HCT116 (cell line): ENCODE data around the gene MACF1. TPM values are rescaled to one million over a fixed set of nuclear protein-coding genes. Genes with fewer than 3 reads are reported as not detected.

ENCODE experiments used
- ATAC-seq: fragments of 200-7000 bp; cut with Tn5 transposase; 2 replicates; pipeline ENCODE4 v1.9.1; 2020; ENCODE audit warnings: mild to moderate bottlenecking, moderate library complexity
- BruUV-seq: library from RNA; stranded (reverse); fragments of 400-500 nt; replicated peaks from 2 replicates; lab custom pipeline; 2021; lab: Mats Ljungman, UMichigan
- CTCF ChIA-PET: fragments of 300-600 bp; sonication (Branson Sonifier 250); formaldehyde crosslinking; loops from one replicate; lab custom pipeline; 2021; ENCODE audit warnings: antibody characterized with exemption; lab: Charles Lee
- POLR2A ChIA-PET: fragments of 300-600, 350-600 bp; sonication (Branson Sonifier 250); formaldehyde crosslinking; loops from one replicate; lab custom pipeline; 2021; ENCODE audit warnings: antibody characterized with exemption; lab: Charles Lee
- RAD21 ChIA-PET, 2 experiments: fragments of 300-600 bp; sonication (Branson Sonifier 250); formaldehyde crosslinking; loops; one replicate each; lab custom pipeline; 2023; ENCODE audit warnings: low total read pairs in 2 of 2; ENCODE audit not compliant: uncharacterized antibody in 2 of 2, unreplicated experiment in 2 of 2, low non-redundant PET in 1 of 2; lab: Charles Lee
- DNase-seq: peaks from one replicate; pipeline ENCODE4 v3.0.0-alpha.2; 2010; ENCODE audit warnings: low read depth, low spot score
- H2AFZ ChIP-seq: fragments of 200-600 bp; shearing (Covaris generic), sonication (generic); 2 replicates; pipeline ENCODE4 v1.6.1; 2017; ENCODE audit warnings: low read depth, mixed run types, mixed read lengths, antibody characterized with exemption, low read length; ENCODE audit not compliant: poor library complexity, severe bottlenecking
- H3K27ac ChIP-seq: 2 replicates; pipeline ENCODE4 v1.5.1; 2012; ENCODE audit warnings: low read depth, low read length
- H3K27me3 ChIP-seq: fragments of 200-600 bp; sonication (generic); 2 replicates; pipeline ENCODE4 v1.6.1; 2016; ENCODE audit warnings: mixed run types, low read length, mixed read lengths; ENCODE audit not compliant: insufficient read depth
- H3K36me3 ChIP-seq, 2 experiments: fragments of 200-500 bp in 1 of 2; fragments of 200-600 bp in 1 of 2; sonication (Bioruptor generic) in 1 of 2; sonication (generic) in 1 of 2; 2 replicates each; pipeline versions ENCODE4 v1.5.1 to v1.6.1; 2014 to 2016; ENCODE audit warnings: low read length in 2 of 2, inconsistent platforms in 1 of 2, mixed read lengths in 1 of 2, mixed run types in 1 of 2; ENCODE audit not compliant: insufficient read depth in 2 of 2, control insufficient read depth in 1 of 2
- H3K4me1 ChIP-seq, 2 experiments: fragments of 200-600 bp in 1 of 2; sonication (generic) in 1 of 2; 2 replicates each; pipeline versions ENCODE4 v1.5.1 to v1.6.1; 2012 to 2017; ENCODE audit warnings: low read length in 2 of 2, inconsistent platforms in 1 of 2, mild to moderate bottlenecking in 1 of 2, mixed read lengths in 1 of 2, mixed run types in 1 of 2, moderate library complexity in 1 of 2; ENCODE audit not compliant: insufficient read depth in 2 of 2, control insufficient read depth in 1 of 2
- H3K4me2 ChIP-seq: fragments of 200-600 bp; sonication (generic); 2 replicates; pipeline ENCODE4 v1.6.1; 2017; ENCODE audit warnings: mixed run types, low read length, mixed read lengths
- H3K4me3 ChIP-seq, 2 experiments: fragments of 200-600 bp in 1 of 2; sonication (generic) in 1 of 2; replicated peaks in 1 of 2; 2 replicates each; pipeline ENCODE4 v1.5.1; 2011 to 2016; ENCODE audit warnings: low read length in 2 of 2, control low read depth in 1 of 2, low read depth in 1 of 2, mild to moderate bottlenecking in 1 of 2, mixed read lengths in 1 of 2, mixed run types in 1 of 2
- H3K79me2 ChIP-seq: fragments of 200-600 bp; sonication (generic); 2 replicates; pipeline ENCODE4 v1.6.1; 2017; ENCODE audit warnings: mild to moderate bottlenecking, mixed run types, low read length, moderate library complexity, mixed read lengths; ENCODE audit not compliant: insufficient read depth
- H3K9ac ChIP-seq: fragments of 200-600 bp; sonication (generic); 2 replicates; pipeline ENCODE4 v1.6.1; 2016; ENCODE audit warnings: low read length, mixed read lengths
- H3K9me2 ChIP-seq: fragments of 200-600 bp; sonication (generic), shearing (Covaris generic); 2 replicates; pipeline ENCODE4 v1.6.1; 2017; ENCODE audit warnings: mixed run types, mild to moderate bottlenecking, moderate library complexity; ENCODE audit not compliant: insufficient read depth
- H3K9me3 ChIP-seq, 2 experiments: fragments of 200-500 bp in 1 of 2; fragments of 200-600 bp in 1 of 2; sonication (Bioruptor generic) in 1 of 2; sonication (generic) in 1 of 2; 2 replicates each; pipeline ENCODE4 v1.6.1; 2014 to 2017; ENCODE audit warnings: low read length in 2 of 2, mixed read lengths in 2 of 2, inconsistent platforms in 1 of 2, low read depth in 1 of 2, mild to moderate bottlenecking in 1 of 2, mixed run types in 1 of 2, moderate library complexity in 1 of 2; ENCODE audit not compliant: control insufficient read depth in 1 of 2, insufficient read depth in 1 of 2
- H4K20me1 ChIP-seq: fragments of 200-600 bp; sonication (generic), shearing (Covaris generic); 2 replicates; pipeline ENCODE4 v1.6.1; 2017; ENCODE audit warnings: mixed run types, mild to moderate bottlenecking, moderate library complexity; ENCODE audit not compliant: insufficient read depth
- CBX3 ChIP-seq: IDR thresholded peaks from 2 replicates; pipeline ENCODE4 v1.6.1; 2012; ENCODE audit warnings: low read depth
- CTCF ChIP-seq, 3 experiments: fragments of 200-600 bp in 1 of 3; sonication (generic) in 1 of 3; IDR thresholded peaks in 2 of 3; conservative IDR thresholded peaks in 1 of 3; 2 replicates each; pipeline ENCODE4 v1.5.1; 2012 to 2017; ENCODE audit warnings: low read depth in 2 of 3, low read length in 2 of 3, antibody characterized with exemption in 1 of 3, borderline replicate concordance in 1 of 3, control low read depth in 1 of 3, mild to moderate bottlenecking in 1 of 3, mixed read lengths in 1 of 3, mixed run types in 1 of 3, moderate library complexity in 1 of 3; ENCODE audit not compliant: insufficient read depth in 1 of 3
- EGR1 ChIP-seq: IDR thresholded peaks from 2 replicates; pipeline ENCODE4 v1.6.1; 2012; ENCODE audit warnings: low read depth
- ELF1 ChIP-seq: IDR thresholded peaks from 2 replicates; pipeline ENCODE4 v1.6.1; 2012; ENCODE audit warnings: low read depth, borderline replicate concordance
- EZH2 ChIP-seq: fragments of 200-600 bp; sonication (generic); IDR thresholded peaks from 2 replicates; pipeline ENCODE4 v1.6.1; 2017; ENCODE audit warnings: antibody characterized with exemption, mixed run types
- EZH2phosphoT487 ChIP-seq: fragments of 200-600 bp; IDR thresholded peaks from 2 replicates; pipeline ENCODE4 v1.6.1; 2018; ENCODE audit warnings: antibody characterized with exemption, borderline replicate concordance
- FOSL1 ChIP-seq: IDR thresholded peaks from 2 replicates; pipeline ENCODE4 v1.6.1; 2012; ENCODE audit warnings: low read depth
- JUND ChIP-seq: IDR thresholded peaks from 2 replicates; pipeline ENCODE4 v1.6.1; 2012
- MAX ChIP-seq: IDR thresholded peaks from 2 replicates; pipeline ENCODE4 v1.6.1; 2012
- POLR2A ChIP-seq: IDR thresholded peaks from 2 replicates; pipeline ENCODE4 v1.7.0; 2011; ENCODE audit warnings: borderline replicate concordance; ENCODE audit not compliant: insufficient read depth, insufficient read length; ENCODE audit errors: extremely low read depth
- POLR2AphosphoS5 ChIP-seq: IDR thresholded peaks from 2 replicates; pipeline ENCODE4 v1.6.1; 2011; ENCODE audit warnings: mild to moderate bottlenecking, low read depth, low read length, moderate library complexity
- RAD21 ChIP-seq: IDR thresholded peaks from 2 replicates; pipeline ENCODE4 v1.6.1; 2012; ENCODE audit warnings: low read depth, mild to moderate bottlenecking
- SIN3A ChIP-seq: IDR thresholded peaks from 2 replicates; pipeline ENCODE4 v1.6.1; 2012; ENCODE audit warnings: low read depth
- SP1 ChIP-seq: IDR thresholded peaks from 2 replicates; pipeline ENCODE4 v1.6.1; 2012; ENCODE audit warnings: low read depth
- SRF ChIP-seq: IDR thresholded peaks from 2 replicates; pipeline ENCODE4 v1.6.1; 2012; ENCODE audit warnings: low read depth
- TCF7L2 ChIP-seq: IDR thresholded peaks from 2 replicates; pipeline ENCODE4 v1.7.0; 2011; ENCODE audit warnings: borderline replicate concordance, inconsistent platforms; ENCODE audit not compliant: insufficient read depth, insufficient read length; ENCODE audit errors: extremely low read depth
- YY1 ChIP-seq: IDR thresholded peaks from 2 replicates; pipeline ENCODE4 v1.6.1; 2011; ENCODE audit warnings: low read length, low read depth, moderate library complexity, mild to moderate bottlenecking; ENCODE audit not compliant: insufficient replicate concordance; ENCODE audit errors: extremely low read depth
- ZFX ChIP-seq: fragments of 450-650 bp; IDR thresholded peaks from 2 replicates; pipeline ENCODE4 v1.6.1; 2017
- intact Hi-C: fragments of 100-400 bp; cut with micrococcal nuclease; formaldehyde crosslinking; loops from 2 replicates; pipeline ENCODE4 v1.10.0; 2022
- total RNA-seq: library from RNA; stranded (reverse); gene quantifications from one replicate; pipeline ENCODE4 v1.2.1, GENCODE V29; 2021; ENCODE audit not compliant: unreplicated experiment
- TF ChIP-seq, protein P1 (sequence below): IDR thresholded peaks from 2 replicates; pipeline ENCODE4 v1.6.1; 2011; ENCODE audit warnings: mild to moderate bottlenecking, low read length, moderate library complexity; ENCODE audit not compliant: insufficient replicate concordance; ENCODE audit errors: extremely low read depth
- TF ChIP-seq, protein P2 (sequence below): IDR thresholded peaks from 2 replicates; pipeline ENCODE4 v1.6.1; 2012

The MACF1 gene
- total RNA-seq, 1 experiment from 2014 or later = 146 TPM

GRCh38 chr1:39398278-39399021, 194.0 kb downstream of the MACF1 start (continued):
- TF ChIP-seq, protein P1, sequence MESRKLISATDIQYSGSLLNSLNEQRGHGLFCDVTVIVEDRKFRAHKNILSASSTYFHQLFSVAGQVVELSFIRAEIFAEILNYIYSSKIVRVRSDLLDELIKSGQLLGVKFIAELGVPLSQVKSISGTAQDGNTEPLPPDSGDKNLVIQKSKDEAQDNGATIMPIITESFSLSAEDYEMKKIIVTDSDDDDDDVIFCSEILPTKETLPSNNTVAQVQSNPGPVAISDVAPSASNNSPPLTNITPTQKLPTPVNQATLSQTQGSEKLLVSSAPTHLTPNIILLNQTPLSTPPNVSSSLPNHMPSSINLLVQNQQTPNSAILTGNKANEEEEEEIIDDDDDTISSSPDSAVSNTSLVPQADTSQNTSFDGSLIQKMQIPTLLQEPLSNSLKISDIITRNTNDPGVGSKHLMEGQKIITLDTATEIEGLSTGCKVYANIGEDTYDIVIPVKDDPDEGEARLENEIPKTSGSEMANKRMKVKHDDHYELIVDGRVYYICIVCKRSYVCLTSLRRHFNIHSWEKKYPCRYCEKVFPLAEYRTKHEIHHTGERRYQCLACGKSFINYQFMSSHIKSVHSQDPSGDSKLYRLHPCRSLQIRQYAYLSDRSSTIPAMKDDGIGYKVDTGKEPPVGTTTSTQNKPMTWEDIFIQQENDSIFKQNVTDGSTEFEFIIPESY = peak; percentile 58
- TF ChIP-seq, protein P2, sequence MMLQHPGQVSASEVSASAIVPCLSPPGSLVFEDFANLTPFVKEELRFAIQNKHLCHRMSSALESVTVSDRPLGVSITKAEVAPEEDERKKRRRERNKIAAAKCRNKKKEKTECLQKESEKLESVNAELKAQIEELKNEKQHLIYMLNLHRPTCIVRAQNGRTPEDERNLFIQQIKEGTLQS = peak; percentile 85; the same call in 1 of the 2 replicates

GRCh38 chr1:39401106-39401505, 196.6 kb downstream of the MACF1 start:
- ChIA-PET CTCF (interaction anchor here (1.2 to 3.0 kb wide), 2 partner anchors 13 to 138 kb away, joined by 3 to 9 read pairs; no protein-coding TSS in a partner anchor), RAD21 (no interaction called here), POLR2A (interaction anchor here (3.0 kb wide), 1 partner anchor 9 kb away, joined by 9 read pairs; no protein-coding TSS in a partner anchor)
- H3K4me3 ChIP-seq = no peak overlapping the region
- BruUV-seq = no TSS peak
- no peaks in the 10 kb centered on the region for H3K9me3 ChIP-seq
- no peaks in the 10 kb centered on the region for H3K27me3 ChIP-seq
- no peaks in the 10 kb centered on the region for H3K36me3 ChIP-seq
- intact Hi-C loops = no loop called here
- H3K9ac ChIP-seq = no peak overlapping the region
- ATAC-seq = no peak
- no peaks in the 10 kb centered on the region for H3K9me2 ChIP-seq
- no peak overlapping the region for H2AFZ ChIP-seq
- peaks cover 57 to 70% of the 10 kb centered on the region in 2 experiments for H3K4me1 ChIP-seq
- H3K79me2 ChIP-seq = peaks cover 9% of the 10 kb centered on the region
- no peak for DNase-seq
- no peak overlapping the region for H3K27ac ChIP-seq
- H3K4me2 ChIP-seq = no peak overlapping the region
- TF ChIP-seq EZH2 = no peak
- no peak for TF ChIP-seq POLR2AphosphoS5
- TF ChIP-seq YY1 = no peak
- TF ChIP-seq POLR2A = no peak
- TF ChIP-seq, protein P2 = no peak
- no peak for TF ChIP-seq EZH2phosphoT487
- TF ChIP-seq EGR1 = no peak
- no peak for TF ChIP-seq MAX
- TF ChIP-seq CBX3 = no peak
- no peak for TF ChIP-seq ELF1
- no peak for TF ChIP-seq CTCF (IDR thresholded peaks at IDR 0.05 in 2 of 3, conservative IDR thresholded peaks at IDR 0.05 in 1 of 3; ENCODE audit: borderline replicate concordance in 1 of 3, insufficient read depth in 1 of 3, low read depth in 2 of 3, low read length in 2 of 3)
- TF ChIP-seq SP1 = no peak
- no peak for TF ChIP-seq FOSL1
- TF ChIP-seq RAD21 = no peak
- TF ChIP-seq SIN3A = no peak
- TF ChIP-seq JUND = no peak
- no peak for TF ChIP-seq SRF
- no peak for TF ChIP-seq TCF7L2
- no peak for TF ChIP-seq ZFX
- H4K20me1 ChIP-seq = no peaks in the 10 kb centered on the region
